CD8-positive, alpha-beta memory T cell (primary cell): ENCODE measurements around the gene MAP2. TPM values are rescaled to one million over a fixed set of nuclear protein-coding genes. Genes with fewer than 3 reads are reported as not detected.

Source experiments
- CTCF ChIA-PET: fragments of 350-600 bp; sonication (Branson Sonifier 250); formaldehyde crosslinking; loops from one replicate; lab custom pipeline; 2021; ENCODE audit warnings: antibody characterized with exemption; lab: Charles Lee
- POLR2A ChIA-PET: fragments of 350-600 bp; sonication (Branson Sonifier 250); formaldehyde crosslinking; loops from one replicate; lab custom pipeline; 2021; ENCODE audit warnings: antibody characterized with exemption; lab: Charles Lee
- DNase-seq, 5 donors: peaks; one replicate each; pipeline versions ENCODE4 v3.0.0 to v3.0.0-alpha.2; 2020 to 2022; ENCODE audit warnings: mixed read lengths in 1 of 5
- H3K27ac ChIP-seq: one replicate; pipeline ENCODE4 v1.7.0; 2013; ENCODE audit warnings: low read depth, mild to moderate bottlenecking, low read length, moderate library complexity
- H3K27me3 ChIP-seq: 2 replicates; pipeline ENCODE4 v1.7.0; 2013; ENCODE audit warnings: low read length, mild to moderate bottlenecking; ENCODE audit not compliant: insufficient read depth, poor library complexity, severe bottlenecking
- H3K36me3 ChIP-seq: 2 replicates; pipeline ENCODE4 v1.7.0; 2013; ENCODE audit warnings: mild to moderate bottlenecking, low read length, moderate library complexity; ENCODE audit not compliant: insufficient read depth
- H3K4me1 ChIP-seq: 2 replicates; pipeline ENCODE4 v1.7.0; 2013; ENCODE audit warnings: mild to moderate bottlenecking, low read length, moderate library complexity; ENCODE audit not compliant: insufficient read depth
- H3K4me3 ChIP-seq: 2 replicates; pipeline ENCODE4 v1.7.0; 2013; ENCODE audit warnings: mild to moderate bottlenecking, low read length
- H3K9me3 ChIP-seq: 2 replicates; pipeline ENCODE4 v1.7.0; 2013; ENCODE audit warnings: mild to moderate bottlenecking, low read length
- H3K27ac Mint-ChIP-seq, 8 donors: one replicate each; pipeline ENCODE4 v1.8.0; 2020 to 2021; ENCODE audit warnings: mixed read lengths in 8 of 8, mild to moderate bottlenecking in 6 of 8, inconsistent platforms in 3 of 8, moderate library complexity in 3 of 8
- H3K27me3 Mint-ChIP-seq, 2 donors: one replicate each; pipeline ENCODE4 v1.8.0; 2020 to 2021; ENCODE audit warnings: mixed read lengths in 2 of 2, mild to moderate bottlenecking in 1 of 2, moderate library complexity in 1 of 2
- H3K36me3 Mint-ChIP-seq, 3 donors: one replicate each; pipeline ENCODE4 v1.8.0; 2020 to 2021; ENCODE audit warnings: mixed read lengths in 3 of 3, inconsistent platforms in 1 of 3, mild to moderate bottlenecking in 1 of 3
- H3K4me1 Mint-ChIP-seq, 3 donors: one replicate each; pipeline ENCODE4 v1.8.0; 2020 to 2021; ENCODE audit warnings: mixed read lengths in 3 of 3, inconsistent platforms in 1 of 3, mild to moderate bottlenecking in 1 of 3
- H3K4me3 Mint-ChIP-seq, 7 donors: one replicate each; pipeline ENCODE4 v1.8.0; 2020 to 2021; ENCODE audit warnings: mixed read lengths in 7 of 7, mild to moderate bottlenecking in 6 of 7, moderate library complexity in 4 of 7, inconsistent platforms in 2 of 7
- H3K9me3 Mint-ChIP-seq, 5 donors: one replicate each; pipeline ENCODE4 v1.8.0; 2020 to 2022; ENCODE audit warnings: mixed read lengths in 5 of 5, mild to moderate bottlenecking in 3 of 5, moderate library complexity in 2 of 5, inconsistent platforms in 1 of 5
- polyA plus RNA-seq: library from polyadenylated mRNA; unstranded; fragments of 300-500 nt; fragmentation: Illumina TruSeq; gene quantifications from one replicate; pipeline ENCODE4 v1.2.3, GENCODE V29; 2021
- total RNA-seq, 2 experiments: library from RNA; stranded (reverse); gene quantifications; one replicate each; pipeline ENCODE4 v1.2.3, GENCODE V29; 2021

MAP2 gene
- total and polyA plus RNA-seq, 3 experiments from 2014 or later, result 0.08 TPM; not detected in 2

DNA sequence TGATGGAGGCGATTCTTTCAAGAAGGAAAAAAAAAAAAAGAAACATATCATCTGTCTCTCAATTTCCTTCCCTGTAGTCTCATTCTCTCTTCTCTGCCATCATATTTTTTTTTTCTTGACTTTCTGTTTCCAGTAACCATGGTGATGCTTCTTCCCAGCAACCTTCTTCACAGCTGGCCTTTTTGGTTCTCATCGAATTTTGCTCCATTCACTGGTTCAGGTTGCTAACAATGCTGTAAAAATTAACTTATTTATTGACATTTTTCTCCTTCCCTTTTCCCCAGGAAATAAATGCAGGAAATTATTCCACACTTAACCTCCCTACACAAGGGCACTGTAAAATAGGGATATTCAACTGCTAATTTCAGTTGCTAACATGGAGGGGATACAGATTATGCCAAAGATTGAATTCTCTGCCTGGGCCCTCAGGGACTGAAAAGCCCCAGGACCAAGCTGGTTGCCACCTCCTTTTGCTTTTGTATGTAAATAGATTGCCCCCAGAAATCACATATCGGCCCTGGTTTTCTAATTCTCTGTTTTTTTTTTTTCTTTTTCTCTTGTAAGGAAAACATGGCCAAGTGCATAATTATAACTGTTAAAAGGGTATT lies 154.7 kb downstream of the MAP2 start:
- Mint-ChIP-seq H3K27me3 (peaks cover 0 to 1% of the 10 kb centered on the region in 2 donors), H3K4me1 (peaks cover 2 to 8% (median 6%) of the 10 kb centered on the region in 3 donors), H3K4me3 (no peak overlapping the region), H3K27ac (no peak overlapping the region), H3K36me3 (no peaks in the 10 kb centered on the region), H3K9me3 (peaks cover 0 to 2% (median 0%) of the 10 kb centered on the region in 5 donors)
- CTCF ChIA-PET, result no interaction called here
- Histone ChIP-seq H3K27ac (no peak overlapping the region), H3K36me3 (no peaks in the 10 kb centered on the region), H3K27me3 (no peaks in the 10 kb centered on the region), H3K9me3 (no peaks in the 10 kb centered on the region), H3K4me3 (no peak overlapping the region), H3K4me1 (no peaks in the 10 kb centered on the region)
- DNase-seq, result no peak
- POLR2A ChIA-PET, result no interaction called here

DNA sequence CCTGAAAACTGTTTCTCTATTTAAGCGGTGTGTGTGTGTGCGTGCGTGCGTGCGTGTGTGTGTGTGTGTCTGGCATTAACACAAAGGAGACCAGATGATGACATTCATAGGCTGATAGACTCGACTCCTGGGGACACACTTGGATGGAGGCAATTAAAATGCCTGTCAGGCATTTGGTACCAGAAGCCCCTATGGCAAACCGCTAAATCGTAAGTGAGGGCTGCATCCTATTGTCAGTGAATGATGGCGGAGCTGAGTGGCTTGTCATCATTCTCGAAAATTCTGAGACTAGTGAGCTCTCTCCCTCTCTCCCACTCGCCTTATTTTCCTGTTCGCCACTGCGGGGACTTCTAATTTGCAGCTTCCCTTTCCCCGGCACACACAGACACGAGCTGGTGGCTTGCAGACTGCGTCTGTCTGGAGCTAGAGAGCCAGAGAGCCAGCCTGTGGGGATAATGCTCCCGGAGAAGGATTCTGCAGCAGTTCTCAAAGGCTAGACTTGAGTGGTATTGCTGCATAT lies 155.4 kb downstream of the MAP2 start:
- Mint-ChIP-seq H3K27ac (no peak overlapping the region), H3K4me3 (peak overlapping the region in 5 of 7 donors; percentile 16 to 86 (median 38)), H3K9me3 (peaks cover 0 to 2% (median 0%) of the 10 kb centered on the region in 5 donors), H3K27me3 (peaks cover 0 to 1% of the 10 kb centered on the region in 2 donors), H3K4me1 (peaks cover 2 to 8% (median 6%) of the 10 kb centered on the region in 3 donors), H3K36me3 (no peaks in the 10 kb centered on the region)
- no peak overlapping the region for H3K4me3 ChIP-seq
- no peaks in the 10 kb centered on the region for H3K27me3 ChIP-seq
- no peak for DNase-seq
- no peaks in the 10 kb centered on the region for H3K4me1 ChIP-seq
- no peaks in the 10 kb centered on the region for H3K9me3 ChIP-seq
- H3K27ac ChIP-seq, result no peak overlapping the region
- CTCF ChIA-PET, result no interaction called here
- no peaks in the 10 kb centered on the region for H3K36me3 ChIP-seq
- POLR2A ChIA-PET, result no interaction called here

DNA sequence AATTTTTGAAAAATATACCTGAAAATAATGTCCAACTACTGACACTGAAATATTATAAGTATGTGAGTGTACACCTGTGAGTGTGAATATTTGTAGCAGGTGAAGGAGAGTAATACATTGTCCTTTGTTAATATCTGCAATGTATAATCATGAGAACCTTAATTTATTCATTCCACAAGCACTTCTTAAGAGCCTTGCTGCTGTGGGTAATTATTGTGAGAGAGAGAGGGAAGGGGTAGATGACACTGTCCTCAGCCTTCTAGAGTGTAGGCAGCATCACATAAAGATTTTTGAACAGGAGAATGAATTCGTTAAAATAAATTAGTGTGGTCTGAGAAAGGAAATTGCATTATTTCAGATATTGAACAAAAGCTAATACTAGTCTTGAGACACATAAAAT lies 157.2 kb downstream of the MAP2 start:
- peaks cover 0 to 5% (median 0%) of the 10 kb centered on the region in 5 donors for H3K9me3 Mint-ChIP-seq
- H3K4me3 Mint-ChIP-seq, result no peak overlapping the region
- Histone ChIP-seq H3K36me3 (no peaks in the 10 kb centered on the region), H3K4me1 (no peaks in the 10 kb centered on the region), H3K27ac (no peak overlapping the region), H3K9me3 (no peaks in the 10 kb centered on the region), H3K4me3 (no peak overlapping the region), H3K27me3 (no peaks in the 10 kb centered on the region)
- DNase-seq, result no peak
- H3K4me1 Mint-ChIP-seq, result peaks cover 2 to 8% (median 6%) of the 10 kb centered on the region in 3 donors
- CTCF ChIA-PET, result no interaction called here
- no peak overlapping the region for H3K27ac Mint-ChIP-seq
- POLR2A ChIA-PET, result no interaction called here
- peaks cover 0 to 1% of the 10 kb centered on the region in 2 donors for H3K27me3 Mint-ChIP-seq
- H3K36me3 Mint-ChIP-seq, result no peaks in the 10 kb centered on the region

DNA sequence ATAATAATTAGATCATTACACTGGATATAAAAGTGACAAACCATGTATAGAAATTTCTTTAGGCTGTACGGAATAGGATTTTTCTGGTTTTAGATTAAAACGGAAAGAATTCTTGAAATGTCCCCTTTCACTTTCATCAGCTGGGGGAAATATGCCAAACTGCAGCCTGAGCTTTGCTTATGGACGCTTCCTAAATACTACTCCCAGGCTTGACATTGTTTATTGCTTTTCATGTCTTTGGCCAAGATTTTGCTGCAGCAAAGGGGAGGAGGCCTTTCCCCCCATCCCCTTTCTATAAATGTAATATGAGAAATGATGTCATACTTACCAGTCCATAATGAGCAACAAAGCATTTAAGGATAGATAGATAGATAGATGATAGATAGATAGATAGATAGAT lies 158.4 kb downstream of the MAP2 start:
- CTCF ChIA-PET, result no interaction called here
- H3K36me3 Mint-ChIP-seq, result no peaks in the 10 kb centered on the region
- no peaks in the 10 kb centered on the region for H3K9me3 ChIP-seq
- no peak overlapping the region for H3K27ac Mint-ChIP-seq
- peaks cover 2 to 8% (median 6%) of the 10 kb centered on the region in 3 donors for H3K4me1 Mint-ChIP-seq
- POLR2A ChIA-PET, result no interaction called here
- H3K4me3 ChIP-seq, result no peak overlapping the region
- no peak overlapping the region for H3K27ac ChIP-seq
- H3K27me3 ChIP-seq, result no peaks in the 10 kb centered on the region
- peaks cover 0 to 1% of the 10 kb centered on the region in 2 donors for H3K27me3 Mint-ChIP-seq
- peaks cover 0 to 5% (median 0%) of the 10 kb centered on the region in 5 donors for H3K9me3 Mint-ChIP-seq
- H3K4me1 ChIP-seq, result no peaks in the 10 kb centered on the region
- DNase-seq, result no peak
- H3K36me3 ChIP-seq, result no peaks in the 10 kb centered on the region
- H3K4me3 Mint-ChIP-seq, result no peak overlapping the region

DNA sequence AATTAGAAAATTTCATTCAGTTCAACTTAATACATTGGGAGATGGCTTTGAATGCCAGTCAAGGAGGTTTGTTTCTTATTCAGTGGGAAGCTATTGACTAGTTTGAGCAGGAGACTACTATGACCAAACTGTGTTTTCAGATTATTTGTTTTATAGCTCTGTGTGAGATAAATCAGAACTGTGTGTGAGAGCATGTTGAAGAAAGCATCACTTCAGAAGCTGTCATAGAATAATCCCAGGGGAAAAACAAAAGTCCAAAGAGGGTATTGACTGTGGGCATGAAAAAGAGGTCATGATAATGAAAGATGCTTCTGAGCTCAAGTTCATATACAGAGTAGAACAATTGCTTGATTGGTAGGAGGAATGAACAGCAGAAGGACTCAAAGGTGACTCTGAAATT lies 160.6 kb downstream of the MAP2 start:
- Histone ChIP-seq H3K4me1 (no peaks in the 10 kb centered on the region), H3K27me3 (no peaks in the 10 kb centered on the region), H3K9me3 (no peaks in the 10 kb centered on the region), H3K36me3 (no peaks in the 10 kb centered on the region), H3K4me3 (no peak overlapping the region), H3K27ac (no peak overlapping the region)
- no peak for DNase-seq
- peaks cover 0 to 1% of the 10 kb centered on the region in 2 donors for H3K27me3 Mint-ChIP-seq
- POLR2A ChIA-PET, result no interaction called here
- no peak overlapping the region for H3K27ac Mint-ChIP-seq
- H3K4me3 Mint-ChIP-seq, result no peak overlapping the region
- no peaks in the 10 kb centered on the region for H3K36me3 Mint-ChIP-seq
- peaks cover 2 to 4% (median 2%) of the 10 kb centered on the region in 3 donors for H3K4me1 Mint-ChIP-seq
- peaks cover 0 to 5% (median 0%) of the 10 kb centered on the region in 5 donors for H3K9me3 Mint-ChIP-seq
- CTCF ChIA-PET, result no interaction called here

DNA sequence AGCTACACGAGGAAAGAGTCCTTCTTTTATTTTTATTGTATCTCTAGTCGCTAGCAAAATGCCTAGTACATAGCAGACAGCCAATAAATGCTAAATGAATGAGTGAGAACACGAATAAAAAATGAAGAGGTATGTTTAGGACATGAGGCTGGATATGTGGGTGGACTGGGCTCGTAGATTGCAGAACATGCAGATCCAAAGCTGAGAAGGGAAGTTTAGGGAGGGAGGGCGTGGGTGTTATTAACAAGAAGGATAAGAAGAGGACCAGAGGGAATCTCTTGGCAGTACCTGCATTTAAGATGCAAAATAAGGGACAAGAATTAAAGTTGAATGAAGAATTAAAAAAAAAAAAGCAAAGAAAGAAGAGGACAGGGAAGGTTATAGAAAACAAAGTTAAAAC lies 161.1 kb downstream of the MAP2 start:
- peaks cover 0 to 1% of the 10 kb centered on the region in 2 donors for H3K27me3 Mint-ChIP-seq
- ChIA-PET CTCF (no interaction called here), POLR2A (no interaction called here)
- no peaks in the 10 kb centered on the region for H3K4me1 Mint-ChIP-seq
- no peak for DNase-seq
- Histone ChIP-seq H3K36me3 (no peaks in the 10 kb centered on the region), H3K27me3 (no peaks in the 10 kb centered on the region), H3K27ac (no peak overlapping the region), H3K4me3 (no peak overlapping the region), H3K4me1 (no peaks in the 10 kb centered on the region), H3K9me3 (no peaks in the 10 kb centered on the region)
- no peak overlapping the region for H3K27ac Mint-ChIP-seq
- no peak overlapping the region for H3K4me3 Mint-ChIP-seq
- H3K36me3 Mint-ChIP-seq, result no peaks in the 10 kb centered on the region
- peaks cover 0 to 5% (median 0%) of the 10 kb centered on the region in 5 donors for H3K9me3 Mint-ChIP-seq

DNA sequence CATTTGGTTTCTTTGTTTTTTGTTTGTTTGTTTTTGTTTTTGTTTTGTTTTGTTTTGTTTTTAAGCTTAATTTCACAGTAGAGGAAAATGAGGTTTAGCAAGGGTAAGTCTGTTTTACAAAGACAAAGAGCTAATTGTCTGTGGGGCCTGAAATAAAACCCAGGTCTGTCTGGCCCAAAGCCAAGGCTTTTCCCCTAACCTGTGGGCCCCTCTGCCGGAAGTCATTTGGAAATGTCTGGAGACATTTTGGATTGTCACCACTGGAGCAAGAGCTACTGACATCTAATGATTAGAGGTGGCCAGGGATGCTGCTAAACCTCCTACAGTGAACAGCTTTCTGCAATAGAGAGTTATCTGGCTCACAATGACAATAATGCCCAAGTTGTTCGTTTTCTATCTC lies 167.2 kb downstream of the MAP2 start:
- Mint-ChIP-seq H3K27me3 (no peaks in the 10 kb centered on the region), H3K9me3 (peaks cover 0 to 6% (median 4%) of the 10 kb centered on the region in 5 donors), H3K4me1 (no peaks in the 10 kb centered on the region), H3K4me3 (no peak overlapping the region), H3K36me3 (no peaks in the 10 kb centered on the region), H3K27ac (no peak overlapping the region)
- ChIA-PET POLR2A (no interaction called here), CTCF (no interaction called here)
- Histone ChIP-seq H3K27ac (no peak overlapping the region), H3K27me3 (no peaks in the 10 kb centered on the region), H3K9me3 (no peaks in the 10 kb centered on the region), H3K4me3 (no peak overlapping the region), H3K36me3 (no peaks in the 10 kb centered on the region), H3K4me1 (no peaks in the 10 kb centered on the region)
- DNase-seq, result no peak

DNA sequence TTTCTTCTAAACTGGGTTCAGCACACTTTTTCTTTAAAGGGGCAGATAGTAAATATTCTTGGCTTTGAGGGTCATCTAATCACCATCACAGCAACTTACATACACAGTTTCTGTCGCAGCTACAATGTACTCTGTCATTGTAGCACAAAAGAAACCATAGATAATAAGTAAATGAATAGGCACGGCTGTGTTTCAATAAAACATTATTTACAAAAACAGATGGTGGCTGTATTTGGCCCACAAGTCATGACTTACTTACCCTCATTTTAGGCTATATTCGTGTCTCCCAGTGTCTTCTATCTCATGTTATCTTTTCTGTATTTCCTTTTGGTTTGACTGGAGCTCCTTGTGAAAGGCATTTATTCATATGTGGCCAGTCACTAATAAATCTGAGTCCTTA lies 168.3 kb downstream of the MAP2 start:
- no peaks in the 10 kb centered on the region for H3K36me3 ChIP-seq
- no peak overlapping the region for H3K4me3 Mint-ChIP-seq
- ChIA-PET POLR2A (no interaction called here), CTCF (no interaction called here)
- no peaks in the 10 kb centered on the region for H3K4me1 ChIP-seq
- H3K36me3 Mint-ChIP-seq, result no peaks in the 10 kb centered on the region
- no peak overlapping the region for H3K4me3 ChIP-seq
- H3K9me3 ChIP-seq, result no peaks in the 10 kb centered on the region
- DNase-seq, result no peak
- no peaks in the 10 kb centered on the region for H3K4me1 Mint-ChIP-seq
- no peaks in the 10 kb centered on the region for H3K27me3 ChIP-seq
- no peak overlapping the region for H3K27ac ChIP-seq
- no peaks in the 10 kb centered on the region for H3K27me3 Mint-ChIP-seq
- no peak overlapping the region for H3K27ac Mint-ChIP-seq
- peaks cover 0 to 6% (median 4%) of the 10 kb centered on the region in 5 donors for H3K9me3 Mint-ChIP-seq
